ENCODE results near the gene JMJD4.

The JMJD4 gene, protein sequence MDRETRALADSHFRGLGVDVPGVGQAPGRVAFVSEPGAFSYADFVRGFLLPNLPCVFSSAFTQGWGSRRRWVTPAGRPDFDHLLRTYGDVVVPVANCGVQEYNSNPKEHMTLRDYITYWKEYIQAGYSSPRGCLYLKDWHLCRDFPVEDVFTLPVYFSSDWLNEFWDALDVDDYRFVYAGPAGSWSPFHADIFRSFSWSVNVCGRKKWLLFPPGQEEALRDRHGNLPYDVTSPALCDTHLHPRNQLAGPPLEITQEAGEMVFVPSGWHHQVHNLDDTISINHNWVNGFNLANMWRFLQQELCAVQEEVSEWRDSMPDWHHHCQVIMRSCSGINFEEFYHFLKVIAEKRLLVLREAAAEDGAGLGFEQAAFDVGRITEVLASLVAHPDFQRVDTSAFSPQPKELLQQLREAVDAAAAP

DNA sequence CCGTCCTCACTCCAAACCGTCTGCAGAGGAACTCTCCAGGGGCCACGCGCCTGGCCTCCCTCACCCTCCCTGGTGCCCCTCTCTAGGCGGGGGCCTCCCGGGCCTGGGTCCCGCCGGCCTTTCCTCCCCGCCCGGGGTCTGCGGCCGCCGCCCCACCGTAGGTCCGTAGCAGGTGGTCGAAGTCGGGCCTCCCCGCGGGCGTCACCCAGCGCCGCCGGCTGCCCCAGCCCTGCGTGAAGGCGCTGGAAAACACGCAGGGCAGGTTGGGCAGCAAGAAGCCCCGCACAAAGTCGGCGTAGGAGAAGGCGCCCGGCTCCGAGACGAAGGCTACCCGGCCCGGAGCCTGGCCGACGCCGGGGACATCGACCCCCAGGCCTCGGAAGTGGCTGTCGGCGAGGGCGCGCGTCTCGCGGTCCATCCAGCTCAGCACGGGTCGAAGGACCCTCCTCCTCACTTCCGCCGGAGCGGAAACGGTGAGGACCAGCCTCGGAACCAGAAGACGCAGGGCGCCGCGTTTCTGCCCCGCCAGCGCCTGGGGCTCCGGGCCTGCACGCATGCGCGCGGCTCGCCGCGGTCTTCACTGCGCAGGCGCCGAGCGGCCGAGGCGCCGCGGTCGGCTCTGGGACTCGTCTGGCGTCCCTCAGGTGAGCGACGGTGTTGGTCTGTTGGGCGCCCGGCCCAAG lies at the start of gene JMJD4, which contains the start of gene SNAP47:
TSS of gene JMJD4 (minus strand) at position 447 of the 683 bp plus-strand sequence. CDS start at position 418, 29 bp downstream.
TSS of gene SNAP47 (plus strand) at position 580 of the 683 bp plus-strand sequence. CDS start 12,302 bp downstream, outside the sequence.
- CTCF ChIA-PET = interaction anchor here (0.6 to 0.8 kb wide), 2 partner anchors 24 to 325 kb away, joined by 3 read pairs; no protein-coding TSS in a partner anchor
- H3K27ac Mint-ChIP-seq = peak within 1 kb of the TSS; percentile 87
- peak within 1 kb of the TSS; percentile 90 for H3K4me3 Mint-ChIP-seq
- peaks cover 12% of the 10 kb centered on the region for H3K36me3 Mint-ChIP-seq
- H3K4me1 Mint-ChIP-seq = peaks cover 45% of the 10 kb centered on the region
- no peaks in the 10 kb centered on the region for H3K9me3 Mint-ChIP-seq
- peak; percentile 94 for DNase-seq
- no peaks in the 10 kb centered on the region for H3K27me3 Mint-ChIP-seq

- Mint-ChIP-seq H3K4me3 (no peak overlapping the region), H3K27ac (no peak overlapping the region), H3K4me1 (peaks cover 15% of the 10 kb centered on the region), H3K36me3 (peaks cover 9% of the 10 kb centered on the region), H3K27me3 (peaks cover 18% of the 10 kb centered on the region), H3K9me3 (no peaks in the 10 kb centered on the region)
- DNase-seq = no peak
- CTCF ChIA-PET = no interaction called here
Observed at GRCh38 chr1:227782226-227782625, 47.1 kb upstream of the JMJD4 start.

- Mint-ChIP-seq H3K36me3 (peaks cover 9% of the 10 kb centered on the region), H3K27ac (no peak overlapping the region), H3K27me3 (peaks cover 10% of the 10 kb centered on the region), H3K4me3 (no peak overlapping the region), H3K9me3 (no peaks in the 10 kb centered on the region), H3K4me1 (peaks cover 9% of the 10 kb centered on the region)
- no peak for DNase-seq
- CTCF ChIA-PET = no interaction called here
Observed at GRCh38 chr1:227781314-227781930, 46.3 kb upstream of the JMJD4 start.

GRCh38 chr1:227780101-227781044 lies 45.3 kb upstream of the JMJD4 start:
- H3K27me3 Mint-ChIP-seq = no peaks in the 10 kb centered on the region
- peak; percentile 8 for DNase-seq
- H3K4me3 Mint-ChIP-seq = no peak overlapping the region
- peaks cover 14% of the 10 kb centered on the region for H3K36me3 Mint-ChIP-seq
- H3K27ac Mint-ChIP-seq = no peak overlapping the region
- CTCF ChIA-PET = no interaction called here
- H3K4me1 Mint-ChIP-seq = peaks cover 11% of the 10 kb centered on the region
- H3K9me3 Mint-ChIP-seq = no peaks in the 10 kb centered on the region

DNA sequence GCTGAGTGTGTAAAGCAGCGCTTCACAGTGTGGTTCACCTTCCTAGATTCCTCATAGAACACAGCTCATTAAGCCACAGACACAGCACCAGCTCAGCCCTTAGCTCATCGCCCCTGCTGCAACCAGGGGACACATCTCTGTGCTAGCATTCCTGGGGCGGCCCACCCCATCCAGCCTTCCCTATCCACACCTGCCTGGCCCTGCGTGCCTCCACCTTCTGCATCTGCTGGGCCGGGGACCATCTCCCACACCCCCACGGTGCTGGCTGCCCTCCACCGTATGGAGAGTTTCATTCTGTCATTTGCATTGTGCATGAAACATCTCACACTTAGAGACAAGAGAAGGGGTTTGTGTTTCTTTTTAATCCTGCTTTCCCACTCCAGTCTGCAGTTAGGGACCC lies 44.6 kb upstream of the JMJD4 start:
- Mint-ChIP-seq H3K9me3 (no peaks in the 10 kb centered on the region), H3K4me1 (peaks cover 18% of the 10 kb centered on the region), H3K27ac (no peak overlapping the region), H3K4me3 (no peak overlapping the region), H3K36me3 (peaks cover 14% of the 10 kb centered on the region), H3K27me3 (no peaks in the 10 kb centered on the region)
- CTCF ChIA-PET = interaction anchor here (0.7 kb wide), 1 partner anchor 14 kb away, joined by 3 read pairs; no protein-coding TSS in a partner anchor
- no peak for DNase-seq

- peaks cover 25% of the 10 kb centered on the region for H3K4me1 Mint-ChIP-seq
- no peak overlapping the region for H3K27ac Mint-ChIP-seq
- peaks cover 18% of the 10 kb centered on the region for H3K36me3 Mint-ChIP-seq
- DNase-seq = no peak
- CTCF ChIA-PET = interaction anchor here (0.7 kb wide), 1 partner anchor 13 kb away, joined by 3 read pairs; no protein-coding TSS in a partner anchor
- no peak overlapping the region for H3K4me3 Mint-ChIP-seq
- H3K27me3 Mint-ChIP-seq = no peaks in the 10 kb centered on the region
- no peaks in the 10 kb centered on the region for H3K9me3 Mint-ChIP-seq
Observed at GRCh38 chr1:227779021-227779441, 43.9 kb upstream of the JMJD4 start.

DNA sequence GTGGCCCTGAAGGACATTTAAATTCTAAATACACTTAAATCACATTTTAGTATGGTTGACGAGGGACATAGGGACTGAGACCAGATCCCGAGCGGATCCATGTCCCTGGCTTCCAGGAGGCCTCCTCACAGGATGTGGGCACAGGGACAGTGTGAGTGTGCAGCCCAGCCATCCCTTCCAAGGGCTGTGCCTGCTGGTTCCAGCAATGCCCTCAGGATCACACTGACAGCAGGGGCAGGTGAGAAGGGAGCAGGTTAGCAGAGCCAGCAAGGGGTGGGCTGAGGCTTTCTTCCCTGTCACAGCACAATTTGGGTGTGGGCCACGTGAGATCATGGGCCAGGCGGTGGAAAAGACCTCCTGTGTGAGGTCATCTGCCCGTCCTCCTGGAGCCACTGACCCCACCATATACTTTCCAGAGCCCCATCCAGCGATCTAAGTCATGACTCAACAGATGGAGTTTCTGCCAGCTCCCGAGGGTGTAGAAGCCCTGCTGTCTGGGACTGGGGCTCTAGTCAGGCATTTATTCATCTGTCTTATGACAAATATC lies 43.4 kb upstream of the JMJD4 start:
- peaks cover 21% of the 10 kb centered on the region for H3K36me3 Mint-ChIP-seq
- DNase-seq = no peak
- H3K4me1 Mint-ChIP-seq = peaks cover 30% of the 10 kb centered on the region
- no peaks in the 10 kb centered on the region for H3K9me3 Mint-ChIP-seq
- H3K27ac Mint-ChIP-seq = no peak overlapping the region
- no peak overlapping the region for H3K4me3 Mint-ChIP-seq
- CTCF ChIA-PET = no interaction called here
- H3K27me3 Mint-ChIP-seq = no peaks in the 10 kb centered on the region

DNA sequence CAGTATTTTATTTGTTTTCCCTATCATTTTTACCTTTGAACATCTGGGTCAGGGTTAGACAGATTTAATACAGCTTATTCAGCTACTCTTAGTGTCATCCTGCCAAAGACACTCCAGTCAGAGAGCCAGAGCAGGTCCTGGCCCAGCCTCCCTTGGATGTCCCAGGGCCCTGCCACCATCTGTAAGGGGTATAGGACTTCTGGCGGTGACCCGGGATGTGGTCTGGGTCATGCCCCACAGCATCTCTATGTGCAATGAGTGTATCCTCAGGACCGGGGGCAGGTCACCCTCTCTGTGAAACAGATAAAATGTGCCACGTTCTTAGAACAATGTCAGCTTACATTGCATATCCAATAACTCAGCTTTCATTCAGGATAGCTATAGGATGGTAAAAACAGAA lies 42.5 kb upstream of the JMJD4 start:
- H3K4me3 Mint-ChIP-seq = no peak overlapping the region
- no peaks in the 10 kb centered on the region for H3K27me3 Mint-ChIP-seq
- H3K9me3 Mint-ChIP-seq = no peaks in the 10 kb centered on the region
- CTCF ChIA-PET = no interaction called here
- H3K27ac Mint-ChIP-seq = no peak overlapping the region
- peaks cover 21% of the 10 kb centered on the region for H3K36me3 Mint-ChIP-seq
- no peak for DNase-seq
- peaks cover 37% of the 10 kb centered on the region for H3K4me1 Mint-ChIP-seq

- peaks cover 17% of the 10 kb centered on the region for H3K36me3 Mint-ChIP-seq
- peak; percentile 10 for DNase-seq
- no peak overlapping the region for H3K27ac Mint-ChIP-seq
- CTCF ChIA-PET = interaction anchor here (0.7 kb wide), 1 partner anchor 11 kb away, joined by 3 read pairs; no protein-coding TSS in a partner anchor
- no peaks in the 10 kb centered on the region for H3K27me3 Mint-ChIP-seq
- H3K4me1 Mint-ChIP-seq = peaks cover 42% of the 10 kb centered on the region
- no peaks in the 10 kb centered on the region for H3K9me3 Mint-ChIP-seq
- no peak overlapping the region for H3K4me3 Mint-ChIP-seq
Observed at GRCh38 chr1:227777156-227777555, 42.1 kb upstream of the JMJD4 start.

- Mint-ChIP-seq H3K4me3 (no peak overlapping the region), H3K9me3 (no peaks in the 10 kb centered on the region), H3K36me3 (peaks cover 14% of the 10 kb centered on the region), H3K27ac (no peak overlapping the region), H3K4me1 (peaks cover 44% of the 10 kb centered on the region), H3K27me3 (no peaks in the 10 kb centered on the region)
- no peak for DNase-seq
- CTCF ChIA-PET = interaction anchor here (1.7 kb wide), 1 partner anchor 14 kb away, joined by 6 read pairs; no protein-coding TSS in a partner anchor
Observed at GRCh38 chr1:227776331-227776771, 41.2 kb upstream of the JMJD4 start.

DNA sequence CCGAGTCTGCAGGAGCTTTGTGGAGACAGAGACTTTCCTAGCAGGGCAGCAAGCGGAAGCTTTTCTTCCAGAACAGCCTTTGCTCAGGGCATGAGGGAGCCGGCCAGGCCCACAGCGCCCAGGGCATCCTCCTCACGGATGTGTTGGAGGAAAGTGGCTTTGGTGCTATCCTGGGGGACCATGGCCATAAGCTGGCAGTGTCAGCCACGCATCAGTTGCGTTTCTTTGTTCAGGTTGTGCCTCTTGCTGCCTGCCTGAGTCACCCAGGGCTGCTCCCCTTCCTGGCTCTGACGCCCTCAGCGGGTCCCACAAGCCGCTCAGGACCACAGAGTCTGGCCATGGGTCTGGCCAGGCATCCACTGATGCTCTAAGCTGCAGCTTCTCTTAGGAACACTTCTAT lies 40.7 kb upstream of the JMJD4 start:
- no peak for DNase-seq
- H3K27me3 Mint-ChIP-seq = no peaks in the 10 kb centered on the region
- no peak overlapping the region for H3K27ac Mint-ChIP-seq
- H3K9me3 Mint-ChIP-seq = no peaks in the 10 kb centered on the region
- H3K4me3 Mint-ChIP-seq = no peak overlapping the region
- CTCF ChIA-PET = interaction anchor here (1.7 kb wide), 1 partner anchor 13 kb away, joined by 6 read pairs; no protein-coding TSS in a partner anchor
- peaks cover 44% of the 10 kb centered on the region for H3K4me1 Mint-ChIP-seq
- H3K36me3 Mint-ChIP-seq = peaks cover 13% of the 10 kb centered on the region

GRCh38 chr1:227774821-227775661 lies 39.9 kb upstream of the JMJD4 start:
- no peak for DNase-seq
- CTCF ChIA-PET = interaction anchor here (1.6 to 1.7 kb wide), 2 partner anchors 13 kb away, joined by 6 to 8 read pairs; no protein-coding TSS in a partner anchor
- H3K27me3 Mint-ChIP-seq = no peaks in the 10 kb centered on the region
- H3K9me3 Mint-ChIP-seq = no peaks in the 10 kb centered on the region
- peaks cover 44% of the 10 kb centered on the region for H3K4me1 Mint-ChIP-seq
- no peak overlapping the region for H3K4me3 Mint-ChIP-seq
- H3K27ac Mint-ChIP-seq = peak overlapping the region; percentile 92
- peaks cover 15% of the 10 kb centered on the region for H3K36me3 Mint-ChIP-seq

Data from activated naive CD4-positive, alpha-beta T cell treated with anti-CD3 and anti-CD28 coated beads, Interleukin-2, amount 10 ng/mL, durations not matched to agents 7 days and 5 days (primary cell).